GM12878 (cell line): ENCODE data around the gene SFXN5. TPM values are rescaled to one million over a fixed set of nuclear protein-coding genes. Genes with fewer than 3 reads are reported as not detected.

Source experiments
- ATAC-seq: fragments of 200-7000 bp; cut with Tn5 transposase; 3 replicates; pipeline ENCODE4 v1.9.1; 2020; ENCODE audit warnings: mild to moderate bottlenecking, moderate library complexity
- BruUV-seq: library from RNA; stranded (reverse); fragments of 400-500 nt; replicated peaks from 2 replicates; lab custom pipeline; 2021; lab: Mats Ljungman, UMichigan
- CTCF ChIA-PET: fragments of 300-600 bp; sonication (Branson Sonifier 250); formaldehyde crosslinking; extraction: SDS; loops from one replicate; lab custom pipeline; 2021; ENCODE audit warnings: inconsistent platforms; lab: Yijun Ruan, JAX
- POLR2A ChIA-PET: fragments of 350-600 bp; formaldehyde crosslinking; extraction: SDS; loops from one replicate; lab custom pipeline; 2021; ENCODE audit warnings: inconsistent platforms; lab: Charles Lee
- RAD21 ChIA-PET: fragments of 300-600 bp; sonication (Branson Sonifier 250); formaldehyde crosslinking; loops from one replicate; lab custom pipeline; 2023; ENCODE audit warnings: antibody characterized with exemption; ENCODE audit not compliant: unreplicated experiment; lab: Charles Lee
- SMC1A ChIA-PET: fragments of 300-600 bp; sonication (Branson Sonifier 250); formaldehyde crosslinking; loops from one replicate; lab custom pipeline; 2023; ENCODE audit not compliant: unreplicated experiment, uncharacterized antibody; lab: Charles Lee
- DNase-seq: peaks from one replicate; pipeline ENCODE4 v3.0.0-alpha.2; 2011; ENCODE audit warnings: low read depth, low spot score
- FAIRE-seq: peaks from 3 replicates; lab custom pipeline; 2011; peaks lifted over from hg19 to GRCh38; lab: Jason Lieb, UNC
- H2AFZ ChIP-seq: 2 replicates; pipeline ENCODE4 v1.6.0; 2011; ENCODE audit warnings: low read depth, low read length, control low read depth; ENCODE audit not compliant: control insufficient read depth
- H3K27ac ChIP-seq: 2 replicates; pipeline ENCODE4 v1.5.1; 2011; ENCODE audit warnings: control low read depth; ENCODE audit not compliant: control insufficient read depth, insufficient read depth
- H3K27me3 ChIP-seq, 2 experiments: replicated peaks in 1 of 2; 2 replicates each; pipeline versions ENCODE4 v1.6.0 to v1.6.1; 2011; ENCODE audit warnings: low read length in 1 of 2; ENCODE audit not compliant: control insufficient read depth in 2 of 2, insufficient read depth in 2 of 2
- H3K36me3 ChIP-seq, 2 experiments: 2 replicates each; pipeline ENCODE4 v1.5.1; 2011; ENCODE audit warnings: low read length in 1 of 2; ENCODE audit not compliant: control insufficient read depth in 2 of 2, insufficient read depth in 2 of 2
- H3K4me1 ChIP-seq: 2 replicates; pipeline ENCODE4 v1.6.1; 2011; ENCODE audit warnings: mild to moderate bottlenecking, low read length, moderate library complexity, mixed read lengths; ENCODE audit not compliant: control insufficient read depth, insufficient read depth
- H3K4me2 ChIP-seq: 2 replicates; pipeline ENCODE4 v1.6.0; 2011; ENCODE audit warnings: control low read depth; ENCODE audit not compliant: control insufficient read depth, insufficient read depth
- H3K4me3 ChIP-seq: fragments of 200-600 bp; sonication (generic); 2 replicates; pipeline ENCODE4 v1.5.1; 2016
- H3K79me2 ChIP-seq: 2 replicates; pipeline ENCODE4 v1.6.0; 2011; ENCODE audit warnings: low read length; ENCODE audit not compliant: control insufficient read depth, insufficient read depth
- H3K9ac ChIP-seq: 2 replicates; pipeline ENCODE4 v1.8.0; 2011; ENCODE audit warnings: low read length, control low read depth, mixed read lengths; ENCODE audit not compliant: control insufficient read depth, insufficient read depth
- H3K9me3 ChIP-seq: replicated peaks from 3 replicates; pipeline ENCODE4 v1.5.1; 2011; ENCODE audit warnings: mild to moderate bottlenecking, low read length; ENCODE audit not compliant: control insufficient read depth, insufficient read depth
- H4K20me1 ChIP-seq: 2 replicates; pipeline ENCODE4 v1.6.0; 2011; ENCODE audit not compliant: control insufficient read depth, insufficient read depth
- ATF3 ChIP-seq: IDR thresholded peaks from 2 replicates; pipeline ENCODE4 v1.6.1; 2011; ENCODE audit warnings: low read depth, mild to moderate bottlenecking, low read length, moderate library complexity, borderline replicate concordance; ENCODE audit errors: extremely low read depth
- ATF7 ChIP-seq: fragments of 450-650 bp; IDR thresholded peaks from 2 replicates; pipeline ENCODE4 v1.6.1; 2016; ENCODE audit warnings: low read depth, mild to moderate bottlenecking
- BCL3 ChIP-seq: IDR thresholded peaks from 2 replicates; pipeline ENCODE4 v1.6.1; 2011; ENCODE audit warnings: borderline replicate concordance, low read depth, mild to moderate bottlenecking, moderate library complexity, low read length; ENCODE audit not compliant: insufficient read depth, poor library complexity, severe bottlenecking
- E4F1 ChIP-seq: fragments of 450-650 bp; IDR thresholded peaks from 2 replicates; pipeline ENCODE4 v1.6.1; 2018; ENCODE audit warnings: borderline replicate concordance, mild to moderate bottlenecking; ENCODE audit not compliant: partially characterized antibody
- ELK1 ChIP-seq: IDR thresholded peaks from 2 replicates; pipeline ENCODE4 v1.6.1; 2012; ENCODE audit warnings: low read depth, low read length, improper control_type of control experiment
- FOS ChIP-seq: IDR thresholded peaks from 3 replicates; pipeline ENCODE4 v1.6.1; 2011; ENCODE audit warnings: borderline replicate concordance; ENCODE audit not compliant: insufficient read length; ENCODE audit errors: extremely low read depth
- HDAC2 ChIP-seq: fragments of 200-600 bp; sonication (generic); IDR thresholded peaks from 2 replicates; pipeline ENCODE4 v1.6.1; 2017
- NKRF ChIP-seq: fragments of 450-650 bp; conservative IDR thresholded peaks from 2 replicates; pipeline ENCODE4 v1.6.1; 2017; ENCODE audit warnings: mild to moderate bottlenecking, moderate library complexity
- SIX5 ChIP-seq: IDR thresholded peaks from 2 replicates; pipeline ENCODE4 v1.6.1; 2011; ENCODE audit warnings: mild to moderate bottlenecking, low read depth, low read length, moderate library complexity; ENCODE audit not compliant: severe bottlenecking
- ZBTB11 ChIP-seq: fragments of 450-650 bp; formaldehyde crosslinking; IDR thresholded peaks from 2 replicates; pipeline ENCODE4 v1.5.0; 2022; ENCODE audit warnings: mild to moderate bottlenecking, missing genetic modification characterization
- WGBS: methylation state at CpG from one replicate; pipeline ENCODE4 v1.1.6; 2016; ENCODE audit warnings: low lambda C conversion rate; ENCODE audit not compliant: insufficient replicate concordance, insufficient coverage; ENCODE audit errors: missing lambda C conversion rate; 5-methylcytosine and 5-hydroxymethylcytosine counted together
- in situ Hi-C: fragments of 300-500 bp; cut with MboI; formaldehyde crosslinking; loops from 9 replicates; pipeline ENCODE4 v1.14.3; 2018; ENCODE audit warnings: mixed read lengths
- intact Hi-C: fragments of 100-400 bp; cut with micrococcal nuclease; formaldehyde crosslinking; loops from one replicate; pipeline ENCODE4 v1.14.2; 2022; ENCODE audit not compliant: unreplicated experiment
- polyA plus RNA-seq, 11 experiments: library from polyadenylated mRNA; depleted of rRNA in 4 of 11; unstranded in 6 of 11; stranded (reverse) in 5 of 11; fragments of >200 nt; fragmentation: Nextera tagmentation in 4 of 11; fragmentation: Illumina TruSeq in 1 of 11; extraction: Ambion mirVana in 4 of 11; extraction: Trizol in 1 of 11; gene quantifications; 1 replicate in 1 of 11; 2 replicates in 10 of 11; pipeline versions ENCODE4 v1.2.1 to v1.2.3, GENCODE V29; 2011 to 2016; ENCODE audit warnings: inconsistent platforms in 2 of 11, missing spikeins in 2 of 11, low read depth in 1 of 11
- total RNA-seq, 4 experiments: library from RNA; depleted of rRNA in 3 of 4; stranded (reverse); fragments of >200 nt in 3 of 4; fragmentation: Illumina TruSeq in 1 of 4; extraction: Trizol in 1 of 4; gene quantifications; 2 replicates each; pipeline versions ENCODE4 v1.2.1 to v1.2.3, GENCODE V29; 2013 to 2021

Gene SFXN5
- total and polyA plus RNA-seq, 10 of the 15 experiments (the other 5 are each of a cell fraction or from before 2014, with no cell fraction given), result 3.3 to 15.9 (median 11.2) TPM

- in situ Hi-C loops (no loop called here), intact Hi-C loops (no loop called here)
- H3K4me2 ChIP-seq, result no peak overlapping the region
- SMC1A ChIA-PET, result interaction anchor here (1.7 kb wide), 1 partner anchor 90 kb away, joined by 4 read pairs; no protein-coding TSS in a partner anchor
- H3K9ac ChIP-seq, result no peak overlapping the region
- H3K36me3 ChIP-seq, result no peaks in the 10 kb centered on the region
- H3K79me2 ChIP-seq, result no peaks in the 10 kb centered on the region
- ATAC-seq (no peak), DNase-seq (no peak), FAIRE-seq (no peak)
- H2AFZ ChIP-seq, result no peak overlapping the region
- BruUV-seq, result no TSS peak
- no peaks in the 10 kb centered on the region for H3K27me3 ChIP-seq
- H4K20me1 ChIP-seq, result no peaks in the 10 kb centered on the region
- no peak overlapping the region for H3K4me3 ChIP-seq
- no peaks in the 10 kb centered on the region for H3K4me1 ChIP-seq
- 61% methylated on average over 10 of the region's 10 CpGs for WGBS
- CTCF ChIA-PET, result interaction anchor here (1.5 to 3.0 kb wide), 2 partner anchors 10 to 91 kb away, joined by 4 to 23 read pairs; no protein-coding TSS in a partner anchor
- H3K27ac ChIP-seq, result no peak overlapping the region
- POLR2A ChIA-PET, result no interaction called here
- RAD21 ChIA-PET, result interaction anchor here (1.4 kb wide), 1 partner anchor 90 kb away, joined by 4 read pairs; no protein-coding TSS in a partner anchor
- H3K9me3 ChIP-seq, result no peaks in the 10 kb centered on the region
- TF ChIP-seq ZBTB11 (no peak), NKRF (no peak), HDAC2 (no peak), E4F1 (no peak), SIX5 (no peak), ATF3 (no peak), ATF7 (no peak), ELK1 (no peak), FOS (no peak), BCL3 (no peak)
These were observed 87.9 kb downstream of the SFXN5 start for GRCh38 chr2:72983500-72984161.
